Stimulated activated CD8-positive, alpha-beta memory T cell treated with anti-CD3 and anti-CD28 coated beads, Interleukin-12 subunit alpha, Interleukin-12 subunit beta, amount 100 ng/mL, for 24 hours (primary cell): ENCODE results near the gene NTRK1.

ENCODE experiments used
- DNase-seq: peaks from one replicate; pipeline ENCODE4 v3.0.0-alpha.2; 2020; ENCODE audit errors: extremely low read depth

The NTRK1 gene

DNA sequence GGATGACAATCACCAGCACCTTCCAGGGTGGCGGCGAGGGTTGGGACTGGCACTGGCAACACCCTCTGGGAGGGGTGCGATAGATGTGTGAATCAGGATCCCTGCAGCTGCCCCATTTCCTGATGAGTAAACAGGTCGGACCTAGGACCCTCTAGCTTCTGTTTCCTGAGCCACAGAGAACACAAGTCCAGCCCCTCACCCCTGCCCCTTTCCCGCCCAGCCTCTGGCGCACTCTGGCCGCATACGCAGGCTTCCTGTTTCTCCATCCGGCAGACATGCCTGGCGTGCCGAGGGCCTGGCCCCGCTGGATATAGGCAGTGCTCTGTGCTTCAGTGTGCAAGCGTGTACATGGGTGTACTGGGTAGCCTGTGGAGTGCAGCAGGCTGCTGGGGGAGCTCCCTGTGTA is 37.5 kb downstream of the NTRK1 start:
- no peak for DNase-seq

- DNase-seq = no peak
Observed at GRCh38 chr1:156898971-156899664, 38.5 kb downstream of the NTRK1 start.

DNA sequence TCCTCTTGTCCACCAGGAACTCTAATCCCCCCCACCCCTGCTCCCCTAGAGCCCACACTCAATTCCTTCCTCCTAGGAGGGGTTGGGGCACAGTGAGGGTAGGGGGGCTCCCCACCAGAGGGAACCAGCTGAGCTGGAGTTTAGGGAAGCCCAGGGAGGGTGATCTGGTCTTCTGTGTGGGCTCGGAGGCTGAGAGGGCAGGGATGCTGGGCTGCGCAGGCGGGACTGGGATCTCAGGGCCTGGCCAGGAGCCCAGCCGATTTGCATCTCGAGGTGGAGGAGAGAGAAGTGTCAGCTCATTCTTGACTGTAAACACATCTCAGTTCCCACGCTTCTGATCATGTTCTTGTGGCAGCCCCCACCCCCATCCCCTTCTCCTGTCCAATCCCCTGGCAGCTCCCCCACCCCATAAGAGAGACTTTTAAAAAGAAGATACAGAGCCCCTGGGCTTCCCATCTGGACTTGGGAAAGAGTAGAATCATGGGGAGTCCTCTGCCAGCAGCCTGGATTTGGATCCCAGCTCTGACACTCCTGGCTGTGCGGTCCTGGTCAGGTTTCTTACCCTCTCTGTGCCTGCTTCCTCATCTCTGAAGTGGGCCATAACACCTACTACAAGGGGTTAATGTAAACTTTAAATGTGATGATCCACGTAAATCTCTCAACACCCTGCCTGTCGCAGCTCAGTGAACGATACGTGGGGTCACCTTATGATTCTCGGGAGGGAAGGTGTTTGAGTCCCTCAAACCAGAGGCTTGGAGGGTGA is 39.5 kb downstream of the NTRK1 start:
- no peak for DNase-seq

DNA sequence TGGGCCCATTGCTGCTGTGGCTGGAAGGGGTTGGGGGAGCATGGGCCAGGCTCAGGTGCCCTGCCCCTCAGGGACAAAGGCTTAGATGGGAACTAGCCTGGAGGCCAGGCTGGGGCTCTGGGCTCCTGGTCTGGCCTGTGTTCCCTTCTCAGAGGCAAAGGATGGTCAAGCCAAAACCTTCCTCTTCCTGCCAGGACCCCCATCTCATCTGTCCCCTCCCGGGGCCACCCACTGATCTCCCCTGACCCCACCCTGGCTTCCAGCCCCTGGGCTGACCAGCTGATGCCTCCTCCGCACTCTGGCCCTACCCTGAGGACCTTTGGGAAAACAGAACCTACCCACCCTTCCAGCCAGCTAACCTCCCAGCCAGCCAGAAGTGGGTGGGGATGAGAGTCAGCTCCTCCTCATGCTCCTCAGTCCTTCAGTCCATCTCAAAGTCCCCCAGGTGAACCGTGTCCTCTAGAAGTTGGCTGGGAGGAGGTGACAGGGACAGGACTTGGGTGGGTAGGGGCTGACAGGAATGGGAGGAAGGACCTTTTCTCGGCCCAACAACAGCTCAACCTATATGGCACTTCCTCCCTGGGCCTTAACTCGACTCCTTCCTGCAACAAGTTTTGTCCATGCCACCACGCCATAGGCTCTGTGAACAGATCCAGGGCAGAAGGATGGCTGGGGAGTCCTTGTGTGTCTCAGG is 40.4 kb downstream of the NTRK1 start:
- no peak for DNase-seq

GRCh38 chr1:156901590-156901900 is 40.9 kb downstream of the NTRK1 start:
- no peak for DNase-seq

GRCh38 chr1:156901966-156902915 is 41.6 kb downstream of the NTRK1 start:
- no peak for DNase-seq

- no peak for DNase-seq
Observed at GRCh38 chr1:156903328-156904091, 42.8 kb downstream of the NTRK1 start.

DNA sequence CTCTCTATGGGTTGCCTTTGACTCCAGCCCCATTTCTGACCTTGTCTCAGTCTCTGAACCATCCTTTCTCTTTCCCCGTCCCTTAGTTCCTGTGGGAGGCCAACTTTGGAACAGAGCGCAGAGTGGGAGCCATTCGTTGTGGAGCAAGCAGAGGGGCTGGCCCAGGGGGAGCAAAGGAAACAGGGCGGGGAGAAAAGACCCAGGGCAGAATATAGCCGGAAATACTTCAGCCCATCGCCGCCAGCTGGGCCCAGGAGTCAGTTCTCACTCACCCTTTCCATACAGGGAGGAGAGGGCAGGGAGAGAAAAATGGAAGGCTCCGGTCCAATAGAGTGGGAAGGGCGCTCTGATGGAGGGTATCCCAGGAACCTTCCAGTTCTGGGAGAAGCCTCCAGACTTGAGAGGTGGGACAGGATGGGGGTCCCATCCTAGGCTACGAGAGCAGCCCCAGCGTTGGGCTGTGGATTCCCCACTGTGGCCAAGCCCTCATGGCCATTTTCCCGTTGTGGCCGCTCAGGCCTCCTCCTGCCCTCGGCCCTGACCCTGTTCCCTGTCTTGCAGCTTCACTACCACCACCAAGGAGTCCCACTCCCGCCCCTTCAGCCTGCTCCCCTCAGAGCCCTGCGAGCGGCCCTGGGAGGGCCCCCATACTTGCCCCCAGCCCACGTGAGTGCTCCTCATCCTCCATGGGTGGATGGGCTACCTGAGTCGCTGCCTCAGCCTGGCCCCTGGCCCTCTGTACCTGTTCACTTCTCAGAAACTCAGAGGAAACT is 43.7 kb downstream of the NTRK1 start:
- DNase-seq = no peak

- DNase-seq = no peak
Observed at GRCh38 chr1:156905176-156905575, 44.5 kb downstream of the NTRK1 start.

DNA sequence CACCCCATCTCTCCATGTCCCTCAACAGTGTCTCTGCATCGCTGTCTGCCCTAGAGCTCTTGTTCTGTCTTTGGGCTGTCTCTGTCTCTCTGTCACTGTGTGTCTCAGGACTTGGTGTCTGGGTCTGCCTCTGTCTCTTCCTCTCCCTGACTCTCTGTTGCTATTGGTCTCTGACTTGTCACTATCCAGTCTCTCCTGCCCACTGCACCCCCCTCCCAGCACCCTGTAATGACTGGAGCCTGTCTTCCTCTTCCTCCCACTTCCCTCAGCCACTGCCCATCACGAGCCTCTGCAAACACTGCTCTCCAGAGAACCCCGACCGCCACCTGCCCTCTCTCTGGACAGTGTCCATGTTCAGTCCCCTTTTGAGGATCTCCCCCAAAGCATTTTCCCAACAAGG is 45.0 kb downstream of the NTRK1 start:
- no peak for DNase-seq

- no peak for DNase-seq
Observed at GRCh38 chr1:156906206-156906906, 45.7 kb downstream of the NTRK1 start.

- no peak for DNase-seq
Observed at GRCh38 chr1:156908541-156908940, 47.9 kb downstream of the NTRK1 start.

DNA sequence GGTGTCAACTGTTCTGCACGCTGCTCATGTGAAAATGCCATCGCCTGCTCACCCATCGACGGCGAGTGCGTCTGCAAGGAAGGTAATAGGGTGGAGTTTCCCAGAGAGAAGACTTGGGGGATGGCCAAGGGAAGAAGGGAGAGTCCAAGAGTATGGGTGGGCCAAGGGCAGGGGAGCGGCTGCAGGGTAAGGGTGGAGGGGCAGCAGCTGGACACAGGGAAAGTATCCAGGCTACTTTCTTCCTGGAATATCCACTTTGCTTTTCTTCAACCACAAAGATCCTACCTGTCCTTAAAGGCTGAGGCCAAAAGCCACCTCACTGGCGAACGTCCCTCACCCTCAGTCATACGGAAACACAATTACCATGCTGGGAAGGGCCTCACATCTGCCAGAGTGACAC is 48.3 kb downstream of the NTRK1 start:
- DNase-seq = no peak

- no peak for DNase-seq
Observed at GRCh38 chr1:156909671-156910070, 49.0 kb downstream of the NTRK1 start.

- DNase-seq = peak; percentile 21
Observed at GRCh38 chr1:156910309-156910782, 49.7 kb downstream of the NTRK1 start.

DNA sequence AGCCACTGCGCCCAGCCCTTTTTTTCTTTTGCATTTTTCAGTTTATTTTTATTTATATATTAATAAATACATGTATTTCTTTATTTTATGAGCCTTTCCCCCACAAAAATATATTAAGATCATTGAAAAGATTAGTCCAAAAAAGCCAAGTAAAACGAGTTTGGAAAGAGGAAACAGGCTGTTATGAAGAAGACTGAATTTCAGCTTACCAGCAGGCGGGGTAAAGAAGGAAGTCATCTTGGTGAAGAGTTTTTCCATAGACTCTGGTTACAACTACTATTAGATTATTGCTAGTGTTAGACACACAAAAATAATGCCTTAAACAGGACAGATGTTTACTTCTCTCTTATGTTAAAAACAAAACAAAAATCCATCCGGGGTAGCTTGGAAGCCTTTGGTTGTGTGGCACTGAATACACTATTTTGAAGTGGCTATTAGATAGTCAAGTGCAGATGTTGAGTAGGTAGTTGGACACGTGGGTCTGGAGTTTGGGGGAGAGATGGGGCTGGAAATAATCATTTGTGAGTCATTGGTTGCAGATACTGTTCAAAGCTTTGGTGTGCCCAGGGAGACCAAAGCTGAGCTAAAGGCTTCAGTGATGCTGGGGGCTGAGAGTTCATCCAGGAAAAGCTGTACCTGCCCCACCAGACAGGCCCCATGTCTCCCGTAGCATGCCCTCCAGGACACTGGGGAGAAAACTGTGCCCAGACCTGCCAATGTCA is 51.1 kb downstream of the NTRK1 start:
- no peak for DNase-seq

GRCh38 chr1:156912310-156912709 is 51.6 kb downstream of the NTRK1 start:
- no peak for DNase-seq

GRCh38 chr1:156912861-156913808 is 52.5 kb downstream of the NTRK1 start:
- no peak for DNase-seq
